GM15510 (cell line): ENCODE results near the gene MANBA.

Experiments
- POLR2A ChIP-seq: IDR thresholded peaks from 3 replicates; pipeline ENCODE4 v1.6.1; 2011; ENCODE audit warnings: borderline replicate concordance; ENCODE audit not compliant: insufficient read length; ENCODE audit errors: extremely low read depth

MANBA gene

GRCh38 chr4:102696758-102697157 lies 64.0 kb downstream of the MANBA start:
- TF ChIP-seq POLR2A: no peak

GRCh38 chr4:102694791-102695190 lies 66.0 kb downstream of the MANBA start:
- no peak for TF ChIP-seq POLR2A

GRCh38 chr4:102693861-102694260 lies 66.9 kb downstream of the MANBA start:
- no peak for TF ChIP-seq POLR2A

- no peak for TF ChIP-seq POLR2A
These were observed 67.4 kb downstream of the MANBA start for GRCh38 chr4:102693262-102693850.

GRCh38 chr4:102692474-102692873 lies 68.3 kb downstream of the MANBA start:
- TF ChIP-seq POLR2A: no peak

GRCh38 chr4:102687982-102688433 lies 72.8 kb downstream of the MANBA start:
- TF ChIP-seq POLR2A: no peak

- peak; percentile 7 for TF ChIP-seq POLR2A
These were observed 73.3 kb downstream of the MANBA start for GRCh38 chr4:102687373-102687981.

GRCh38 chr4:102685768-102686167 lies 75.0 kb downstream of the MANBA start:
- no peak for TF ChIP-seq POLR2A

- no peak for TF ChIP-seq POLR2A
These were observed 76.1 kb downstream of the MANBA start for GRCh38 chr4:102684610-102685052.

- no peak for TF ChIP-seq POLR2A
These were observed 76.7 kb downstream of the MANBA start for GRCh38 chr4:102683881-102684609.

- TF ChIP-seq POLR2A: no peak
These were observed 82.0 kb downstream of the MANBA start for GRCh38 chr4:102678695-102679335.

- no peak for TF ChIP-seq POLR2A
These were observed 82.7 kb downstream of the MANBA start for GRCh38 chr4:102678107-102678506.

- no peak for TF ChIP-seq POLR2A
These were observed 85.6 kb downstream of the MANBA start for GRCh38 chr4:102675141-102675540.

GRCh38 chr4:102667001-102667400 lies 93.8 kb downstream of the MANBA start:
- TF ChIP-seq POLR2A: no peak

GRCh38 chr4:102665527-102665926 lies 95.2 kb downstream of the MANBA start:
- no peak for TF ChIP-seq POLR2A
